Measurements from ENCODE around the gene DDX25. TPM values are rescaled to one million over a fixed set of nuclear protein-coding genes. Genes with fewer than 3 reads are reported as not detected.

DDX25 gene
- total RNA-seq, 3 donors from 2014 or later: 0.05 to 0.54 TPM; not detected in 1

GRCh38 chr11:125958872-125959400, 54.6 kb downstream of the DDX25 start:
- intact Hi-C loops (cut with DNase I, micrococcal nuclease): no loop called here
- peaks cover 4% of the 10 kb centered on the region for H3K9me3 ChIP-seq
- no peaks in the 10 kb centered on the region for H3K4me1 ChIP-seq (ENCODE audit: low read depth)
- no peak for TF ChIP-seq CTCF (IDR thresholded peaks at IDR 0.05)
- DNase-seq (no peak), ATAC-seq (no peak)
- H3K36me3 ChIP-seq (ENCODE audit: low read depth): no peaks in the 10 kb centered on the region
- H3K4me3 ChIP-seq: no peak overlapping the region

- no peak overlapping the region for H3K4me3 ChIP-seq
- DNase-seq (no peak), ATAC-seq (no peak)
- H3K4me1 ChIP-seq (ENCODE audit: low read depth): no peaks in the 10 kb centered on the region
- no peak for TF ChIP-seq CTCF (IDR thresholded peaks at IDR 0.05)
- no peaks in the 10 kb centered on the region for H3K36me3 ChIP-seq (ENCODE audit: low read depth)
- intact Hi-C loops (cut with DNase I, micrococcal nuclease): no loop called here
- H3K9me3 ChIP-seq: peaks cover 4% of the 10 kb centered on the region
Measured at GRCh38 chr11:125959511-125959910, 55.2 kb downstream of the DDX25 start.

GRCh38 chr11:125959931-125960330, 55.6 kb downstream of the DDX25 start:
- DNase-seq (no peak), ATAC-seq (no peak)
- no peaks in the 10 kb centered on the region for H3K4me1 ChIP-seq (ENCODE audit: low read depth)
- no peak overlapping the region for H3K4me3 ChIP-seq
- H3K9me3 ChIP-seq: peaks cover 4% of the 10 kb centered on the region
- no peak for TF ChIP-seq CTCF (IDR thresholded peaks at IDR 0.05)
- intact Hi-C loops (cut with DNase I, micrococcal nuclease): no loop called here
- H3K36me3 ChIP-seq (ENCODE audit: low read depth): no peaks in the 10 kb centered on the region

- DNase-seq (no peak), ATAC-seq (no peak)
- no peak for TF ChIP-seq CTCF (IDR thresholded peaks at IDR 0.05)
- Histone ChIP-seq H3K4me3 (no peak overlapping the region), H3K9me3 (peaks cover 4% of the 10 kb centered on the region), H3K4me1 (ENCODE audit: low read depth) (no peaks in the 10 kb centered on the region), H3K36me3 (ENCODE audit: low read depth) (no peaks in the 10 kb centered on the region)
- intact Hi-C loops (cut with DNase I, micrococcal nuclease): no loop called here
Measured at GRCh38 chr11:125960771-125961170, 56.5 kb downstream of the DDX25 start.

GRCh38 chr11:125967515-125967914, 63.2 kb downstream of the DDX25 start:
- TF ChIP-seq CTCF (IDR thresholded peaks at IDR 0.05): no peak
- DNase-seq (no peak), ATAC-seq (no peak)
- Histone ChIP-seq H3K4me3 (no peak overlapping the region), H3K4me1 (ENCODE audit: low read depth) (no peaks in the 10 kb centered on the region), H3K9me3 (peaks cover 3% of the 10 kb centered on the region), H3K36me3 (ENCODE audit: low read depth) (no peaks in the 10 kb centered on the region)
- intact Hi-C loops (cut with DNase I, micrococcal nuclease): no loop called here

- ATAC-seq (peak; percentile 74), DNase-seq (no peak)
- no peak overlapping the region for H3K4me3 ChIP-seq
- no peaks in the 10 kb centered on the region for H3K4me1 ChIP-seq (ENCODE audit: low read depth)
- TF ChIP-seq CTCF (IDR thresholded peaks at IDR 0.05): no peak
- H3K9me3 ChIP-seq: no peaks in the 10 kb centered on the region
- intact Hi-C loops (cut with DNase I, micrococcal nuclease): no loop called here
- H3K36me3 ChIP-seq (ENCODE audit: low read depth): no peaks in the 10 kb centered on the region
Measured at GRCh38 chr11:125968354-125968753, 64.0 kb downstream of the DDX25 start.

Measured in mucosa of descending colon (tissue), 3 donors.